Raji (cell line): ENCODE measurements around the gene KCNN1.
A peak's percentile ranks its signal among the peaks of the same experiment; 100 is the strongest.

Experiments used
- POLR2A ChIP-seq: IDR thresholded peaks from 2 replicates; pipeline ENCODE4 v1.6.1; 2011; ENCODE audit warnings: low read depth, low read length, control low read depth; ENCODE audit not compliant: insufficient read depth

The KCNN1 gene

DNA sequence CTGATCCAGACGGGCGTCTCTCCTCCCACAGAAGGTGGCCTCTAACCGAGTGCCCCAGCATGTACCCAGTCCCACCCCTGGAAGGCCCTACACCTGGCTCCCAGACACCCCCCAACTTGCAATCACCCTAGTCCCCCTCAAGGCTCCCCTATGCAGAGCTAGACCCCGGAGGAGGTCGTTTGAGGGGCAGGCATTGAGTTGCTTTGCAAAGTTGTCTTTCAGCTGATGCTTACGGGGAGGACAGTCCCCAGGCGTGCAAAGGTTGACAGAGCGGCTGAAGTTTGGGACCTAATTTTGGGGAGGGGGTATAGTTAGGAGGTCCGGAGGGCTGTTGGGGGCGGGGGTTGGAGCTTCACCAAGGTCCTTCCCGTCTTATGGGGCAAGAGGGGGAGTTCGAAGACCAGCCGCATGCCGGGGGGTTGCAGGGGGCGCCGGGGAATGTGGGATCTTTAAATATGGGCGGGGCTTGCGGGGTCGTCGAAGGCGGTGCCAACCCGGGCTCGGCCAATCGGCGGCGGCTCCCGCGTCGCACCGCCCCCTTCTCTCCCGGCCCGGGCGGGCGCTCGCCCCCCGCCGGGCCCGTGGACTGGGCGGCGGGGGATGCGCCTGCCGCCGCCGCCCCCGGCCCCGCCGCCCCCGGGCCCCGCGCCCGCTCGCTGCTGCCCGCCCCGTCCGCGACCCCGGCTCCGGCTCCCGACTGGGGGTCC lies at the start of gene KCNN1:
Gene KCNN1 (plus strand): TSS at position 558 of the 707 bp plus-strand sequence. CDS start 6,782 bp downstream, outside the sequence.
- TF ChIP-seq POLR2A, result no peak

GRCh38 chr19:17920527-17920926 lies 46.4 kb upstream of the KCNN1 start:
- no peak for TF ChIP-seq POLR2A

GRCh38 chr19:17922138-17922537 lies 44.8 kb upstream of the KCNN1 start:
- no peak for TF ChIP-seq POLR2A

DNA sequence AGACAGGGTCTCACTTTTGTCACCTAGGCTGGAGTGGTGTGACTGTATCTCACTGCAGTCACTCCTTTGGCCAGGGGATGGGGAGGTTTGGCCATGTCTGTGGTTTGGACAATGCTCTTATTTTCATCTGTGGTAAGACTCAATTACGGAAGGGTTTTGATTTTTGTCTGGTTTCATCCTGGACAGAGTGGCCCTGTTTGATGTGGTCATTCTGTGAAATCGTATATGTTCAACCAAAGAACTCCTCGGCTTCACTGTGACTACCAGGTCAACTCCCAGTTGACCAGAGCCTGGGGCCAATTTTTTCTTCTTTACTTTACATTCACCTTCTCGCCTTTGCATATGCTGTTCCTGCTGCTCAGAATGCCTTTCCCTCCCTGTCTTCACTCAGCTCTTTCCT lies 40.9 kb upstream of the KCNN1 start:
- no peak for TF ChIP-seq POLR2A

GRCh38 chr19:17929056-17929455 lies 37.9 kb upstream of the KCNN1 start:
- TF ChIP-seq POLR2A, result no peak

DNA sequence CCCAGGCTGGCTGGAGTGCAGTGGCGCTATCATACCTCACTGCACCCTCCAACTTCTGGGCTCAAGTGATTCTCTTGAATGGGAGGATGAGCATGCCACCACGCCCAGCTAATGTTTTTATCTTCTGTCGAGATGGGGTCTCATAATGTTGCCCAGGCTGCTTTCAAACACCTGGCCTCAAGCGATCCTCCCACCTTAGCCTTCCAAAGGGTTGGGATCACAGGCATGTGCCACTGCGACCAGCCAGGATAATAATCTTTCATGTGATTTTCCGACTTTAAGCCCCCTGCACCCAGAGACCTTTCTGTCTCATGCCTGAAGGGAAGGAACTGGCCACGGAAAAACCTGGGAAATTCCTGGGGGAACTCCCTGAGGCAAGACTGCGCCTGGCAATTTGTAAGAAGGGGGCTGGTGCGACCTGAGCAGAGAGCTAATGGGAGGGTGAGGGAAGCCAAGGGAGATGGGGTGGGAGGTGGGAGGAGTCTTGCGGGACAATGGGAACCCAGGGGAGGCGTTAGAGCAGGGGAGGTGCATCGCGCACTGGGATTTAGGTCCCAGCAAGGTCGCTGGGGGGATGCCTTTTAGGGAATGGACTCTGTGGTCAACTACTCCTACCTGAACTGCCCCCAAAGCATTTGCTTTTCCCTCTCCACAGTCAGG lies 35.2 kb upstream of the KCNN1 start:
- no peak for TF ChIP-seq POLR2A

GRCh38 chr19:17932485-17933338 lies 34.2 kb upstream of the KCNN1 start, which contains the start of gene CCDC124:
TSS of gene CCDC124 (plus strand) at chr19:17933015. CDS start at chr19:17936421, 3,406 bp downstream.
- peak; percentile 88 for TF ChIP-seq POLR2A

GRCh38 chr19:17933414-17934129 lies 33.3 kb upstream of the KCNN1 start:
- no peak for TF ChIP-seq POLR2A

DNA sequence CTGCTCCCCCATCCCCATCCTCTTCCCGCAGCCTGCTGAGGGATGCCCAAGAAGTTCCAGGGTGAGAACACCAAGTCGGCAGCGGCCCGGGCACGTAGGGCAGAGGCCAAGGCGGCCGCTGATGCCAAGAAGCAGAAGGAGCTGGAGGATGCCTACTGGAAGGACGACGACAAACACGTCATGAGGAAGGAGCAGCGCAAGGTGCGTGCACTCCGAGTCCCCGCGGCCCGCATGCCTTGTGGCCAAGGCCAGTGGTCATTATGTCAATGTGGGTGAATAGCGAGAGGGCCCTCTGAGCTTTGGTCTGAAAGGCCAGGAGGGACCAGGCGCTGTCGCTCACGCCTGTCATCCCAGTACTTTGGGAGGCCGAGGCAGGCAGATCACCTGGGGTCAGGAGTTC lies 30.5 kb upstream of the KCNN1 start:
- no peak for TF ChIP-seq POLR2A

GRCh38 chr19:17937371-17937900 lies 29.5 kb upstream of the KCNN1 start:
- no peak for TF ChIP-seq POLR2A

- no peak for TF ChIP-seq POLR2A
Measured at GRCh38 chr19:17938092-17938845, 28.6 kb upstream of the KCNN1 start.

DNA sequence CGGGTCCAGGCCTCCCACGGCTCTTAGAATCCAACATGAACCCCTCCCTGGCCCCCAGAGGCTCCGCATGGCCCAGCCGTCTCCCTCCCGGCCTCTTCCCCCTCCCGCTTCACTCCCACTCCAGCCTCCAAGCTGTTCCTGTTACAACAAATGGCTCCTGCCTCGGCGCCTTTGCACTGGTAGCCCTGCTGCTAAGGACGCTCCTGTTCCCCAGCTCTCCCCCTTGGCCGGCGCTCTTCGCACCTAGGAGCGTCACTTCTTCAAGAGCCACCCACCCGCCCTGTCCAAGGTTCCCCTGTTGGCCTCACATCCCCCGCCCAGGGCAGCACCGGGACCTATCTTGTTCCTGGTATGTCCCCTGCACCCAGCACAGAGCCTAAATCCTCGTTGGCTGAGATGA lies 24.7 kb upstream of the KCNN1 start:
- TF ChIP-seq POLR2A, result no peak

DNA sequence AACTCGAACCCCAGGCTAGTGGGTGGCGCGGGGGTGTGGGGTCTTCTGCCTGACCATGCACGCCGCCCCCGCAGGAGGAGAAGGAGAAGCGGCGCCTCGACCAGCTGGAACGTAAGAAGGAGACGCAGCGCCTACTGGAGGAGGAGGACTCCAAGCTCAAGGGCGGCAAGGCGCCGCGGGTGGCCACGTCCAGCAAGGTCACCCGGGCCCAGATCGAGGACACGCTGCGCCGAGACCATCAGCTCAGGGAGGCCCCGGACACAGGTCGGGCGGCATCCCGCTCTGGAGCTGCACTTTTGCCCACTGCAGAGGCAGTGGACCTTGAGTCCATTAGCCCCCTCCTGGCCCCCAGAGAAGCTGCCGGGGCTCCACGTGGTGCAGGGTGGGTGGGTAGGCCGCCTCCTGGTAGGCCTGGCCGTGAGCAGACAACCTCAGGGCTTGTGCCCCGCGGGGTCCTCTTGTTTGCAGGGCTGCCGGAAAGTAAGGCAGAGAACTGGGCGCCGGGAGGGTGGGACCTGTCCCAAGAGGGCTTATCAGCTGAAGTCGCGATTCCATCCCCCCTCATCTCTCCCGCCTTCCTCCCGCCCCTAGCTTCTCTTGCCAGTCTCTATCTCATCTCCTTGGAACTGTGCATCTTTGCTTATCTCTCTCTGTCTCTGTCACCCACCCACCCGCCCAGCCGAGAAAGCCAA lies 24.2 kb upstream of the KCNN1 start:
- TF ChIP-seq POLR2A, result no peak

GRCh38 chr19:17943274-17944221 lies 23.4 kb upstream of the KCNN1 start:
- TF ChIP-seq POLR2A, result no peak
